ENCODE results near the gene RHBG.

Gene RHBG

DNA sequence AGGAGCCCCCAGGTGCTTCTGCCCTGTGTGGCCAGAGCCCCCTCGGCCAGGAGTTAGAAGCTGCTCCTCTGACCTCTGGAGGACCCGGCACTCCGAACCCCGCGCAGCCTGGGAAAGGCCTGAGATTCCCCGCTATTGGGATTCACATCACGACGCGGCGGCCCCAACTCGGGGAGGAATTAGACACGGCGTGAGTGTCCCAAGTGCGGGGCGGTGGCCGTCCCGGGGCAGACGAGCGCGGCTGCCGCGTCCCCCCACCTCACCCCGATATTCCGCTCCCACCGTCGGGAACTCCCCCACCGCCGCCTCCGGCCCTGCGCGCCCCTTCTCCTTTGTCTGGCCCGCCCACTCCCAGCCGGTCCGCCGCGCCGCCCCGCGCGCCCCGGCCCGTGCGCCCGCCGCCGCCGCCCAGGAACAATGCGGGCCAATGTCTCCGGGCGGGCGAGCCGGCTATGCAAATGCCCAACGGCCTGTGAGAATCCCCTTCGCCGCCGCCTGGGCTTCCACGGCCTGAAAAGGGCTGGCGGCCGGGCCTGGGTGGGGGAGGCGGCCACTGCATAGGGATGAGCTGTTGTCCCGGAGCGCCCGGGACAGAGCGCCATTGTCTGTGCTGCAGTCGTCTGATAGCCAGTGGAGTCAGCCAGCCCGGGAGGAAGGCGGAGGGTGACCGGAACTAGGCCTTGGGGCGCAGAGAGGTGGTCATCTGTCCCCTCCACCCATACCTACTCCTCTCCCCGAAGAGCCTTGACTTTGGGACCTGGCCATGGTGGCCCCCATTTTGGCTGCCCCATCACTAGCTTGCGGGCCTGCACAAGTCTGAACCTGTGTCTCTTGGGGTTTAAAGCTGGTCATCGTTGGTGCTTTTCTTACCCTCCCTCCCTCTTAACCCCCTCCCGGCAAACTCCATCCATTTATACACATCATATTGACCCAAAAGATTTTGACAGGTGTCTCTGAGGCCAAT, 19.4 kb downstream of the RHBG start:
- no peak for ATAC-seq

DNA sequence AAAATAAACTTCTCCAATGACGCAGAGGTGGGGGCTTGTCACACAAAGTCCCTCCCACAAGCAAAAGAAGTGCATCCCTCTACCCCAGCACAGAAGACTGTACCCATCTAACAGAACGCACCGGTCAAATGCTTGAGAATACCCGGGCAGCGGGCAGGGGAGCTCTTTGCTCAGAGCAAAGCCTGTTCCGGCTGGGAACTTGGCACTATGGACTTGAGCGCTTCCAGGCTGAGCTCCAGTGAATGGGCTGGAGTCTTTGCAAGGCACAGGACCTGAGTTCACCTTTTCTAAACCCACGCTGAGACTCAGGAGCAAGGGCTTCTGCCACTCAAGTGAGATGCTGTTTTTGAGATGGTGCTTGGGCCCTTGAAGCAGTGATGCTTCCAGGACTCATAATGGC, 20.3 kb downstream of the RHBG start:
- peaks cover 9% of the 10 kb centered on the region for H3K4me1 Mint-ChIP-seq
- H3K9me3 Mint-ChIP-seq = no peaks in the 10 kb centered on the region
- H3K27ac Mint-ChIP-seq = no peak overlapping the region
- ATAC-seq (no peak), DNase-seq (ENCODE audit: low spot score in 2 of 2) (no peak)
- H3K4me3 Mint-ChIP-seq = no peak overlapping the region
- H3K36me3 Mint-ChIP-seq = no peaks in the 10 kb centered on the region

More for the DNA sequence above, 19.4 kb downstream of the RHBG start:
- H3K27ac Mint-ChIP-seq = no peak overlapping the region
- H3K4me1 Mint-ChIP-seq = peaks cover 9% of the 10 kb centered on the region
- no peaks in the 10 kb centered on the region for H3K36me3 Mint-ChIP-seq
- DNase-seq (ENCODE audit: low spot score in 2 of 2) = no peak
- H3K4me3 Mint-ChIP-seq = no peak overlapping the region
- no peaks in the 10 kb centered on the region for H3K9me3 Mint-ChIP-seq

DNA sequence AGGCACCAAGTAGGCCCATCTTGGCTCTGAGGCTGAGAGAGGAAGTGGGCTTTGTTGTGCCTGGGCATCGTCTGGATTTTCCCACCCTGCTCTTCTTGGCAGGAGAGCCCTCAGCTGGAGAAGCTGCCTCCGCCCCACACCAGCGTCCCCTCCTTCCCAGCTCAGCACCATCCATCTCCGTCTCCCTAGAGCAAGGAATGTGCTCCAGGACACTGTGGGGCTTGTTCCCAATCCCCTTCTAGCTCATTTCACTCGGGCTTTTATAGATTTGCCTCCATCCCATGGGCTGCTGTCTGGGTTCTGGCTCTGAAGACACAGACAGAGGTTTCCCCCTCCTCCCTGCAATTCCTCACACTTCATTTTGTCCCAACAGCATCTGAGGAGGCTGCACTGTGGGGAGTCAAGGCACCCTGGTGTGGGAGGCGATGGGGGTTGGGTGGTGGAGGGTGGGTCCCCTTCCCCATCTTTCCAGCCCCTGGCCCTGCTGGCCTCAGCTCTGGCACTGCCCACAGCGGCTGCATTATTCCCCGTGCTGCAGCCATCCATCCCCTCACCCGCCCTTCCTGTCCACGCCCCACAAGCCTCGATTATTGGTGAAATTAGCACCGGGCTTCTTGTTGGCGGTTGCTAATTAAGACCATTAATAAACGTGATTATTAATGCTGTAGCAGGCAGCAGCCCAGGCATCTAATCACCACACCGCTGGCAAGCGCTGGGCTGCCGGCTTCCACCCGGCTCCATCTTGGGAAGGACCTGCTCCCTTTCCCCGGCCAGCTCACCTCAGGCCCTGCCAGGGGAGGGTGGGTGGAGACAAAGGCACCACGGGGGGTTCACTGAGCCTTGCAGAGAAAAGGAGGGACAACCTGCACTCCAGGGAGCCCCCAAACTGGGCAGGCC, 21.7 kb downstream of the RHBG start:
- Mint-ChIP-seq H3K4me1 (peaks cover 5% of the 10 kb centered on the region), H3K9me3 (no peaks in the 10 kb centered on the region), H3K4me3 (no peak overlapping the region), H3K27ac (no peak overlapping the region), H3K36me3 (no peaks in the 10 kb centered on the region)
- ATAC-seq = no peak
- DNase-seq (ENCODE audit: low spot score in 2 of 2) = no peak

DNA sequence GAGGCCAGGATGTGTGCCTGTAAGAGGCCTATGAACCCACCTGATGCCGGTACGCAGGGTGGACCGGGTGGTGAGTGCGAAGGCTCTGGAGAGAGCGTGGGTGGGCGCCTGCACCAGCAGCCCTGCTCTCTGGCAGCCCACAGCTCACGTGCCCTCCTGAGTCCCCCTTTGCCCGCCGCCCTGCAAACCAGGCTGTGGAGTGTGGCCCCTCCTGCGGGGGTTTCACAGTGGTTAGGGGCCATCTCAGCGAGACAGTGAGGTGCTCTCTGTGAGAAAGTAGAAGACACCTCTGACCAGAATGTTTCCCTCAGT, 22.3 kb downstream of the RHBG start:
- ATAC-seq (no peak), DNase-seq (ENCODE audit: low spot score in 2 of 2) (no peak)
- Mint-ChIP-seq H3K4me3 (no peak overlapping the region), H3K36me3 (no peaks in the 10 kb centered on the region), H3K9me3 (no peaks in the 10 kb centered on the region), H3K27ac (no peak overlapping the region), H3K4me1 (no peaks in the 10 kb centered on the region)

DNA sequence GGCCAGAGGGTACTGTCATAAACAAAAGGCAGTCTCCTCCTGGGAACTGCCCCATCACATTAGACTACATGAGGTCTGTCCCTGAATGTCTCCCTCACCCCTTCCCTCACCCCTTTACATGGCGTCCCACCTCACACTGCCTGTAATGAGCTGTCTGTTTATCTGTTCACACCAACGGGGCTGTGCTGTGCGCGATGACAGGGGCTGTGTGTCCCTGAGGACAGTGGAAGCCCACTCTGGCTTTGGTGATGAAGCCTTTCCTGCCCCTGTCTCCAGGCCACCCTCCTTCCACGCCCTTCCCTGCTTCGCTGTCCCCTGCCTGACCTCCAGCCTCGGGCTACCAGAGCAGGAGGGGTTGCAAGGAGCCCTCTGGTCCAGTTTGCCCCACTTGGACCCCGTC, 22.7 kb downstream of the RHBG start:
- ATAC-seq (no peak), DNase-seq (ENCODE audit: low spot score in 2 of 2) (no peak)
- no peak overlapping the region for H3K27ac Mint-ChIP-seq
- no peak overlapping the region for H3K4me3 Mint-ChIP-seq
- H3K9me3 Mint-ChIP-seq = no peaks in the 10 kb centered on the region
- H3K4me1 Mint-ChIP-seq = no peaks in the 10 kb centered on the region
- H3K36me3 Mint-ChIP-seq = no peaks in the 10 kb centered on the region

DNA sequence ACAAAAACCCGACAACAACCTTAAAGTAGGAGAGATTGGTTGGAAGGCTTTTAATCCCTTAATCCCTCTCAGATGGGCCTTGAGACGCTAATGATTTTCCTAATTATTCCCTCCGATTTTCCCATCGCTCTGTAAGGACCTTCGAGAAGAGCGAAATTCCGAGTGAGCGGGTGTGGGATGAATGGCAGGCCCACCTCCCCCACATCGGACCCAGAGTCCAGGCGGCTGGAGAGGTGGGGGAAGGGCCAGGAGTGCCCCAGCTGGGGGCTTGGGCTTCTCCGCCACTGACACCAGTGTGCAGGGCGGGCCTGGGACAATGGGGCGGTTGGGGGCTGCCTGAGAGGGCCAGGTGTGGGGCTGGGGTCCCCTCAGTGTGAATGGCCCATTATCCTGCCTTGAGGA, 23.4 kb downstream of the RHBG start:
- Mint-ChIP-seq H3K4me3 (no peak overlapping the region), H3K9me3 (no peaks in the 10 kb centered on the region), H3K36me3 (no peaks in the 10 kb centered on the region), H3K27ac (no peak overlapping the region), H3K4me1 (no peaks in the 10 kb centered on the region)
- ATAC-seq (no peak), DNase-seq (ENCODE audit: low spot score in 2 of 2) (no peak)

DNA sequence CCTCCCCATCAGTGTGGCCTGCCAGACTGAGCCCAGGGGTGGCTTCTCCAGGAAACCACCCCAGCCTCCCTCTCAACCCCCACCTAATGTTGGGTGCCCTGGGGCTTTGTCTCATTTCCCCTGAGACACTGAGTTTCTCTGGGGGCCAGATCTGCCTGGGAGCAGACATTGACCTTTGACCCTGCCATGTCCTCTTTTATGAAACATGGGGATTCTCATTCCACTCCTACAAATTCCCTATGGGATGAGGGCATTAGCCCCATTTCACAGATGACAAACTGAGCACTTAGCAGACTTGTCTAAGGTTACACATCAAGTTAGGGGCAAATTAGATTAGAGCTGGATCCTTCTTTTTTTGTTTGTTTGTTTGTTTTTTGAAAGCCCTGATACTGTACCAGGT, 24.1 kb downstream of the RHBG start:
- Mint-ChIP-seq H3K4me3 (no peak overlapping the region), H3K36me3 (no peaks in the 10 kb centered on the region), H3K27ac (no peak overlapping the region), H3K4me1 (no peaks in the 10 kb centered on the region), H3K9me3 (no peaks in the 10 kb centered on the region)
- ATAC-seq (no peak), DNase-seq (ENCODE audit: low spot score in 2 of 2) (no peak)

DNA sequence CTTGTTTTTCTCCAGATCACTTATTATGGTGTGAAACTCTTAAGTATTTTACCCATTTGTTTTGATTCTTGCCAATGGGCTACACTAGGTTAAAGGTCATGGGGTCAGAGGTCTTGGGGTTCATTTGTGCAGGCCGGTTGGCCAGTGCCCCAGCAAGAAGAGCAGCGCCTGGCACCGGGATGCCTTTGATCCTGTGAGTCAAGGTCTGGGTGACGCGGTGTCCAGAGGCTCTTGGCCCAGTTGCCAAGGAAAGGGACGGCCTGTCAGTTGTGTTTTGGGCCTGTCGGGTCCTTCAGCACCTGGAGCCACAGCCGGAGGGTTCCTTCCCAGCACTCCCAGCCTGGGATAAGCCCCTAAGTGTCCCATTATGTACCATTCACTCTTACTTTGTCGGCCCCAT, 25.1 kb downstream of the RHBG start:
- H3K4me1 Mint-ChIP-seq = no peaks in the 10 kb centered on the region
- H3K9me3 Mint-ChIP-seq = no peaks in the 10 kb centered on the region
- H3K4me3 Mint-ChIP-seq = no peak overlapping the region
- ATAC-seq (no peak), DNase-seq (ENCODE audit: low spot score in 2 of 2) (no peak)
- no peak overlapping the region for H3K27ac Mint-ChIP-seq
- H3K36me3 Mint-ChIP-seq = no peaks in the 10 kb centered on the region

DNA sequence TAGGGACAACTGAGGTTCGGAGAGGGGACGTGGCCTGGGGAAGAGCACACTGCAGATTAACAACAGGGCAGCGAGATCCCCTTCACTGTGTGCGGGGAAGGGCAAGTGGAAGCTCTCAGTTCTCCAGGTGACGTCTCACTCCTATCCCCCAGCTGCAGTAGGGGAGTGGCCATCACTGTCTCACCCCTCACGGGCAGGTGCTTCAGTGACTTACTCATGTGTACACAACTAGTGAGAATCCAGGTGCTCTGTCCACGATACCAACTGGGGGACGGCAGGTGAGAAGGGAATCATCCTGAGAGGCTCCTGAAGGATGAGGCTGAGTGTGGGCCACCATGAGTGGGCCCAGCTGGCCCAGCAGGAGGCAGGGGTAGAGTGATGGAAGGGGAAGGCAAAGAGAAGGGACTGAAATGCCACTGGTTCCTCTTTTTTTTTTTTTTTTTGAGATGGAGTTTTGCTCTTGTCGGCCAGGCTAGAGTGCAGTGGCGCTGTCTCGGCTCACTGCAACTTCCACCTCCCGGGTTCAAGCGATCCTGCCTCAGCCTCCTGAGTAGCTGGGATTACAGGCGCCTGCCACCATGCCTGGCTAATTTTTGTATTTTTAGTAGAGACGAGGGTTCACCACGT, 25.9 kb downstream of the RHBG start:
- Mint-ChIP-seq H3K36me3 (peaks cover 5% of the 10 kb centered on the region), H3K9me3 (no peaks in the 10 kb centered on the region), H3K4me3 (no peak overlapping the region), H3K27ac (peak overlapping the region; percentile 78), H3K4me1 (no peaks in the 10 kb centered on the region)
- no peak for ATAC-seq
- no peak for DNase-seq (ENCODE audit: low spot score in 2 of 2)

DNA sequence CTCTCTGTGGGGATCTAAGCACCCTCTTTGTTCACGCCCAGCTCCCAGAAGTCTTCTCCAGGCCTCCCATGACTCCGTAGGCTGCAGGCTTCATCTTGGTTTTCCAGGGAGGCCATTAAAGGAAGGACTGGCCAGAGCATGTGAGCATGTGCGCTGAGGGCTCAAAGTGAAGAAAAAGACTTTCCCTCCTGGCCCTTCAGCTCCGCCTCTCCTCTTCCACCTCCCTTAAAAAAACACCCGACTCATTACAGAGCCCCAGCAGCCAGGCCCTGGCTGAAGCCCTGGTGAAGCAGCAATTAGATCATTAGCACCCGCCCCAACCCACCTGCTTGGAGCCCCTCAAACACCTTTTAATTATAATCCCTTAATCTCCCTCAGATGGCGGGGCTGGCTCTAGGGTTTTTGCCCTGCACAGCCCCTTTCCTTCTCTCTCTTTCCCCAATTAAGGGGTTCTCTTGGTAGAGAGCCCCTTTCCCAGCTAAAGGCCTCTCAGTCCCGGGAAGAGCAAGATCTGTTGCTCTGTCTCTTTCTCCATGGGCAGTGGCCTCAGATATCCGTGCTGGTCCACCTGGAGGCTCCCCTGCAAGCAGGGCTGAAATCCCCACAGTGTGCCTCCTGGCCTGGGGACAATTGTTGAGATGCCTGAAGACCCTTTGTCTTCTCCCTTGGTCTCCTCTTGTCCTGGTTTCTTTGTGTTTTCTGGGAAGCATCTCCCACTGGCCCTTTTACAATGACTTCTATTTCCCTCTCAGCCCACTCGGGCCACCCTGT, 30.5 kb downstream of the RHBG start:
- no peaks in the 10 kb centered on the region for H3K9me3 Mint-ChIP-seq
- H3K27ac Mint-ChIP-seq = peak overlapping the region; percentile 65
- ATAC-seq = no peak
- no peak for DNase-seq (ENCODE audit: low spot score in 2 of 2)
- H3K36me3 Mint-ChIP-seq = peaks cover 5% of the 10 kb centered on the region
- H3K4me3 Mint-ChIP-seq = no peak overlapping the region
- H3K4me1 Mint-ChIP-seq = no peaks in the 10 kb centered on the region

DNA sequence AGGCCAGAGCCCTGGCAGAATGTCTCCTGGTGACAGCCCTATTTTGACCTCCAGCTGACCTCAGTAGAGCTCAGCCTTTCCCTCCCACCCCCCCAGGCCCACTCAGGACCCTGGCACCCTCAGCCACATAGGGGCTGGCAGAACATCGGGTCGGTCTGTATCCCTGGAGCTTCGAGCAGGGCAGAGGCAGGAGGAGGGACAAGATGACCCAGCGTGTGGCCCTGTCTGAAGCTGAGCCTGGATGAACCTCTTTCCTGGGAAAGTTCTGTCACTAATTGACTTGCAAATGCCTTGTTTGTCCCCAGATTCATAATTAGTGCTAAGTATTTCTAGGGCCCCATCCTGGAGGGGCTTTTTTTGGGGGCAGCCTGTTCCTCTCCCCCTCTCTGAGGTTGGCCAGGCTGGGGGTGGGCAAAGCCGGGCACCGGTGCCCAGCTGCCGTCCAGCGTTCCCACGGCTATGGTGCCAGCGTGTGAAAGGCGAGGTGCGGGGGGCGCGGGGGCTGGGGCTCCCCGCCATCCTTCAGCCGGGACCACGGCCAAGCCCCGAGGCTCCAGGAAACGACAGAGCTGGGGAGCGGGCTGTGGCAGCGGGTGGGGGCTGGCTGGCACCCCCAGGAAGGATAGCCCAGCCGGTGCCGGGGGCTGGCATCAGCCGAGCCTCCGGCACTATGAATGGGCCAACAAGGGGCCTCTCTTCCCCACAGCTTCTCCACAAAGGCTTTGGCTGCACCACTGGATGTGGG, 31.4 kb downstream of the RHBG start:
- Mint-ChIP-seq H3K4me1 (no peaks in the 10 kb centered on the region), H3K27ac (peak overlapping the region; percentile 65), H3K4me3 (no peak overlapping the region), H3K9me3 (no peaks in the 10 kb centered on the region), H3K36me3 (peaks cover 5% of the 10 kb centered on the region)
- ATAC-seq (no peak), DNase-seq (ENCODE audit: low spot score in 2 of 2) (no peak)

DNA sequence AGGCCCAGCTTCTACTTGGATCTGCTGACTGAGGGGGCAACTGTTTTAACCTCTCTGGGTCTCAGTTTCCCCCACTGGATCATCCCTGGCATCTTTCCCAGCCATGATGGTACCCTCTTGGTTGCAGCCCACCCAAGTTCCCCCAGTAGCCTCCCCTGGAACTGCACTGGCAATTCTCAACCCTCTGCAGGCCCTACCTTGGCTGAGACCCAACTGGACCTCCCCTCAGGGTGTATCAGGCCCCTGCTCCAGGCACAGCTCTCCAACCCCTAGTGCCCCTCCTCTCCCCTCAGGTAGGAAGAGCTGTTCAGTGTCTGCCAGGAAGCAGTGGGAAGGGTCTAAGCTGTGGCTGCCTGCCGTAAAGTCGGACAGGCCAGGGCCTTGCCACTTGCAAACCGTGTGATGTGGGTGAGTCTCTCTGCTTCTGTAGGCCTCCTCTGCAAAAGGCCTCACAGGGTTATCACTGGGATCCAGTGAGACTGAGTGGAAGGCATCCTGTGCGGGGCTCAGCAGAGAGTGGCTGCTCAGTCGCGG, 32.1 kb downstream of the RHBG start:
- Mint-ChIP-seq H3K4me1 (no peaks in the 10 kb centered on the region), H3K9me3 (no peaks in the 10 kb centered on the region), H3K4me3 (no peak overlapping the region), H3K27ac (peak overlapping the region; percentile 47), H3K36me3 (peaks cover 5% of the 10 kb centered on the region)
- ATAC-seq (no peak), DNase-seq (ENCODE audit: low spot score in 2 of 2) (no peak)

DNA sequence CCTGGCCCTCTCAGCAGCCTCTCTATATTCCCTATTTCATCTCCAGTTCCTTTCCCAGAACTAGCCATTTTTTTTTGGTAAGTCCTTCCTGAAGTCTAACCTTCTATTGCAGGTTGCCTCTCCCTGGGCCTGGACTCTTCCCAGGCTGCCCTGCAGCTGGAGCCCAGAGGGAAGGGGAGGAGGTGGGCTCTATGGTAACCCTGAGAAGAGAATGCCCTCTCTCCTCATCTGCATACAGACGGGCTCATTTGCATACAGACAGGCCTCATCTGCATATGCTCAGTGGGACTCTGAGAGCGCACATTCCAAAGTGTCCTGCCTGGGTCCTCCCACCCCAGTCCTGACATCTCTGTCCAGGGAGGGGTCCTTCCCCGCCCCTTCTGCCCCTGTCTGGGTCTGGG, 32.7 kb downstream of the RHBG start:
- Mint-ChIP-seq H3K4me1 (no peaks in the 10 kb centered on the region), H3K27ac (peak overlapping the region; percentile 47), H3K9me3 (no peaks in the 10 kb centered on the region), H3K36me3 (peaks cover 5% of the 10 kb centered on the region), H3K4me3 (no peak overlapping the region)
- DNase-seq (ENCODE audit: low spot score in 2 of 2) (no peak), ATAC-seq (no peak)

DNA sequence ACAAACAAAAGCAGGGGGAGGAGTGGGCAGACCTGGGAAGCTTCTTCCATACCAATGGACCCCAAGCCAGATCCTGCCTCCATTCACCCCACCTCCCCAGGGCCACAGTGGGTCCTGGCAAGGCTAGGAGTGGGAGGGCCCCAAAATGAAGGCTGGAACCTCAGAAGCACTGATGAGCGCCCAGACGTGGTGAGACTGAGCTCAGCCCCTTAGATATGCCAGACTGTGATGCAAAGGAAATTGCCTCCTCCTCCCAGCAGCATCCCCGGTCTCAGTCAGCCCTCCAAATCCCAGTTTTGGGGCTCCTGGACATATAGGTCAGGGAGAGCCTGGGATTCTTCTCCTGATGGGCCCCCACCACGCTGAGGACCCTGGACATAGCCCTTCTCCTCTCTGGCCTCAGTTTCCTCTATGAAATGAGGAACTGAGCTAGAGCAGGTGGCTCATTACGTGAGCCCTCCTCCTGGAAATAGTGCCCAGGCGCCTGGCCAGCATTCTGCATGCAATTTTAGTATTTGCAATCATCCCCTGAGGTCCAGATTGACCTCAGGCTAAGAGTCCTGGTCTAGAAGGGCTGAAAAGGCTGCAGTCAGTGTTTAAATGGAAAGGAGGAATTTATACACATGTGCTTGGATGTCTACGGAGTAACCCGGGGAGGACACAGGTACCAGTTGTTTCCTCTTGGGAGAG, 33.5 kb downstream of the RHBG start:
- no peaks in the 10 kb centered on the region for H3K9me3 Mint-ChIP-seq
- no peak overlapping the region for H3K27ac Mint-ChIP-seq
- no peak for ATAC-seq

More for the DNA sequence above, 33.5 kb downstream of the RHBG start:
- no peak overlapping the region for H3K4me3 Mint-ChIP-seq
- peaks cover 5% of the 10 kb centered on the region for H3K36me3 Mint-ChIP-seq
- no peaks in the 10 kb centered on the region for H3K4me1 Mint-ChIP-seq
- DNase-seq (ENCODE audit: low spot score in 2 of 2) = no peak
